ENCODE measurements around the gene CHI3L2.
"Not testable (repeated sequence)": the region's sequence is repeated elsewhere in the genome, so short reads cannot be mapped to it uniquely, and the experiment has no call there.

CHI3L2 gene

DNA sequence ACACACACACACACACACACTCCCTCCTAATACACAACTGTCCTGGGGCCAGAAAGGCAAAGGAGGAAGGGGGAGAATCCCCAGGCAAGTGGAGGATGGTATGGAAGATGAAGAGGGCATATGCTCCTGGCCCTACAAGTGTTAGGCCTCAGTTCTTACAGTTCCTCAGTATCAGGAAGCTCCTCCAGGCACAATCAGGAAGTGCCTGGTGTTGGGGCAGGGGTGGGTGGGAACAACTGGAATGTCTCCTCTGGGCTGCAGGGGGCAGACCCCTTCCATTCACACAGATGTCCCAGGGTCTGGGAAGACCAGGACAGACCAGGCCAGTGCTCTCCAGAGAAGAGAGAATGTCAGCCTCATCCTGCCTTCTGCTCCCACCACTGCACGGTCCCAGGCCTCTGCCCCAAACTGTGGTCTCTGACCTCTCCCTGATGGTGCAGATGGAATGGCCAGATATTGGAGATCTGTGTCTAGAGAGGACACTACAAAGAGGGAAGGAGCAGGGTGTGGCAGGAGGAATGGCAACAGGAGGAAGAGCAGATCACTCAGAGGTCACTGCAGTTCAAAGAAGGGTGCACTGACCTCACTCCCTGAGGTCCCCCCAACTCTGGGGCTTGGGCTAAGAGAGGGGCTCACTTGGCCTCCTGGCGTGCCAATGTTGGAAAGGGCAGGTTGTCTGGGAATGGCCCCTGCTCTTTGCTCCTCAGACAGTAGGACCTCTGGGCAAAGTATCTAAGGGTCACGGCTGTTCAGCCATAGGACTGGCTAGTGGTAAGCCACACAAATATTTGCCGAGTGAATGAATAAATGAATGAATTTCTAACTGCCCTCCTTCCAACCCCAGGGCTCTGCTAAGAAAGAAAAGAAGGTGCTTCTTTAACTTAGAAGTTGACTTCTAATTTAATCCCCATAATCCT, 24.5 kb upstream of the CHI3L2 start:
- no peak for DNase-seq

DNA sequence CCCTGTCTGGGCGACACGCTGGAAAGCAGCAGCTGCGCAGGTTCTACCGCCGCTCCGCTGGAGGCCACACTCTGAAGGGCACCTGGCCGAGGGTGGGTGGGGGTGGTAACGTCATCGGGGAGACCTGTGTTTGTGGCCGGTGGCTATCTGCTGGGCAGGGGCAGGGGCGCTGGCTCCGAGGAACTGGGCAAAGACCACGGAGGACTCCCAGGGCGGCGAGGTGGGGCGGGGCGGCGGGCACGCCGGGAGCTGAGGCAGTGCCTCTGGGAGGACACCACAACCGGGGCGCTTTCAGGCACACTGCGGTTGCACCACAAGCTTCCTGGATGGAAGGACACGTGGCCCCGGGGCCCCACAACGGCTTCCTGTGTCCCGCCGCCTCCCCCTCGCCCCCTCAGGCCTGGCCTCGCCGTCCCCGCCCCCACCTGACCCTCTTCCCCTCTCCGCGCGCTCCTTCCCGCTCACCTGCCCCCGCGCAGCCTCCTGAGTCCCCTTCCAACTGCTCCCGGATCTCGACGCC, 23.8 kb upstream of the CHI3L2 start:
- no peak for DNase-seq

DNA sequence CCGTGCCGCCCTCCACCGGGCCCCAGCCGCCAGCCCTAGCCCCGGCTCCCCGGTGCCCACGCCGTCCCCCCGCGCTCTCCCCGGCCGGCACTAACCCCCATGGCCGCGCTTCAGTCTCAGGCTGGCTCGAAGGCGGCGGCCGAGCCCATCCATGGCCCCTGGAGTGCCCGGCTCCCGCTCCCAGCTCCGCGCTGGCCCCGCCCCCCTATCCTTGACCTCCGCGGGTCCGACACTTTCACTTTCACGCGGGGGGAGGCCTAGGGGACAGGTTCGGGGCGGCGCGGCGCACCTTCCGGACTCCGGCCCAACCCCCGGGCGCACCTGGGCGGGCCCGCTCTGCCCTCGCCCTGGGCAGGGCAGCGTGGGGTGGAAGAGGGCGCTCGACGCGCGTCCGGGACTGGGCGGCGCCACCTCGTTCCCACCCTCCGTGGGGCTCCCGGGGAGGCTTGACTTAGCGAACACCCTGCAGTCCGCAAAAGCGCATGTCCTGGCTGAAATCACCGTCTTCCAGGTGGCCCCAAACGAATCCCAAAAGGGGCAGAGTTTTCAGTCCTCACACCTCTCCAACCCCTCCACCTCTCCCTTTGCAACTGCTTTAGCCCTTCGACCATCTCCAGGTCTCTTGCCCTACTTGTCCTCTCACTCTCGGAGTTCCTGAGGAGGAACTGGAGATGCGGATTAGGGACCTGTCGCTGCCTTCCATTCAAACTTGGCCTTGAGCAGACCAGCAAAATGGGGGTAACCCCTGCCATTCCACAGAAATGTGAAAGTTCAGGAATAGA, 23.1 kb upstream of the CHI3L2 start:
- DNase-seq: no peak

DNA sequence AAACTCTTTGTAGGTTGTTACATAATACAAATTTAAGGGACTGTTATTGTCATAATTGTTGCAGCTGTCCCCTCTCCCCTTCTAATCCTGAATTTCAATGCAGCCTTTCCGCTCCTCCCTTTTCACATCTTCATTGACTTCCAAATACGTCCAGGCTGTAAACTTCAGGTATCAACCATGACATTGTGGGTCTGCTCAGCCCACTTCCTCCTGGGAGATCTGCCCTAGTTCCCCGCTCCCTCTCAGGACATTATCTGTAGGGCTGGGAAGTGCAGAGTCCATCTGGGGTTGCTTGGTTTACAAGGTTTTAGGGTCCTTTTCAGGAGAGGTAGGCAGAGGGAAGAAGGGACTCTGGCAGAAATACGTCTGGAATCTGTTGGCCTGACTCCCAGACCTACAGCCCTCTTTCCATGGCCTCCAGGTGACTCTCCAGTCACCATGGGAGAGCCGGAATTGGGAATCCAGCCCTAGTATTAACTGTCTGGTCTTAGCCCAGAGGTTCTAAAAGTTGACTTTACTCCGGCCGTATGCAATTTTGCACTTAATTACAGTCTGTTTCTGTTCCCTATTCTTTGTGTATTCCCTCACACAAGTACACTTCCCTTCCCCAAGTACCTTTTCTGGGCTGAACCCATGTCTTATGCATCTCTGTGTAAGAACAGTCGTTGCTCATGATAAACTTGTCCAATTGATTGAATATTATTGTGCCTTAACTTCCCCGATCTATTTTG, 22.4 kb upstream of the CHI3L2 start:
- DNase-seq: no peak

GRCh38 chr1:111205714-111206050, 21.8 kb upstream of the CHI3L2 start:
- DNase-seq: no peak

GRCh38 chr1:111208921-111209320, 18.6 kb upstream of the CHI3L2 start:
- DNase-seq: no peak

DNA sequence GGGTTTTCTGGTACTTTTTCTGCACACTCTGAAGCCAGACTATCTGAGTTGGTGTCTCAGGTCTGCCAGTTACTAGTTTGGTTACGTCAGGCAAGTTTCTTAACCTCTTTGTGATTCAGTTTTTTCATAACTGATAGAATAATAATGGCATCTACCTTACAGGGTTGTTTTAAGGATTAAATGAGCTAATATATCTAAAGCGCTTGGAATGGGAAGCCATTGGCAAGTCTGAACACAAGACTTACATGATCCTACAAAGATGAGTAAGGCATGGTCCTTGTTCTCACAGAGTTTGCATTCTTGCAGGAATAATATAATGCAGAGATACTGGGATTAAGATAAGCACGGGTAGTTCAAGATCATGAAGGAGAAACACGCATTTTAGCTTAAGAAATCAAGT, 17.9 kb upstream of the CHI3L2 start:
- no peak for DNase-seq

DNA sequence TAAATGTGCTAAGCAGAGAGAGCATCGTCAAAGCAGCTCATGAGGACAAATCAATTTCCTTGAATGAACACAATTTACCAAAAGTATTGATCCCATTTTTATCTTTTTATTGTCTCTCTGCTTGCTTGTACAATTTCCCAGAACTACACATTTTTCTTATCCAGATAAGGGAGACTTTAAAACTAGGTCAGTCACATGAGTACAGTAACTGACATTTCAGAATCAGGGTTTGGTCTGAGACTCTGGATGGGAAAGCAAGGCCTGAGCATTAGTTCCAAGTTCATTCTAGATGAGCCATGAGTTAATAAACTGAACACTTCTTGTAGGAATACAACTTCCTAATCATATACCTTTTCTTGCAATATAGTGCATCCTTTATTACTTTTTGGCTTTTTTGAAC, 15.6 kb upstream of the CHI3L2 start:
- no peak for DNase-seq

GRCh38 chr1:111212634-111213335, 14.7 kb upstream of the CHI3L2 start:
- no peak for DNase-seq

GRCh38 chr1:111213412-111213811, 14.1 kb upstream of the CHI3L2 start:
- no peak for DNase-seq

DNA sequence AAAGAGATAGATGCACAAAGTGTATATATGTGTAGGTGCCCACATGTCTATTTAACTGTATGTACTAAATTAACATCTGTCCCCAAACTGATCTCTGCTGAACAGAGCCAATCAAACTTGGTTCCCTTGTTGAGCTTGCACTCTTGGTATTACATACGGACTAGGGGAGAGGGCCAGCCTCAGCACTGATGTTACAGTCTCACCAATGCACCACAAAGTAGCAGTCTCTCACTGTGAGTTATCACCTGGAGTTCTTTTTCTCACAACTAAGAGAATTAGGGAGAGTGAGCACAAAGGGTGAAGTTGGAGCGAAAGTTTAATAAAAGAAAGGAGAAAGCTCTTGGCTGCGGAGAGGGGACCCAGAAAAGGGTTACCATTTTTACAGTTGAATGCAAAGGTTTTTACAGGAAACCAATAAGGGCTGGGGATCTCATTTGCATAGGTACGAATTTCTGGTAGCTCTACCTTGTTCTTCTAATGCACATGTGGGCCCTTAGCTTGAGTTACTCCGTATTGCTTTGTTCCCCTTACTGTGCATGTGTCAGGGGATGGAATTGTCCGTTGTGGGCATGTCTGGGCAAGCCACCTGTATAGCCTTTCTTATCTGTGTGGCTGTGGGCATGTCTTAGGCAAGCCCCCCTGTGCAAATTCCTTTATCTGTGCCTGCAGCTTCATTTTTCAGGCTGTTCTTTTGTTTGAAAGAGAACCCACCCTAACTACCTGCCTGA, 13.3 kb upstream of the CHI3L2 start:
- DNase-seq: no peak

GRCh38 chr1:111214884-111215283, 12.6 kb upstream of the CHI3L2 start:
- DNase-seq: no peak

DNA sequence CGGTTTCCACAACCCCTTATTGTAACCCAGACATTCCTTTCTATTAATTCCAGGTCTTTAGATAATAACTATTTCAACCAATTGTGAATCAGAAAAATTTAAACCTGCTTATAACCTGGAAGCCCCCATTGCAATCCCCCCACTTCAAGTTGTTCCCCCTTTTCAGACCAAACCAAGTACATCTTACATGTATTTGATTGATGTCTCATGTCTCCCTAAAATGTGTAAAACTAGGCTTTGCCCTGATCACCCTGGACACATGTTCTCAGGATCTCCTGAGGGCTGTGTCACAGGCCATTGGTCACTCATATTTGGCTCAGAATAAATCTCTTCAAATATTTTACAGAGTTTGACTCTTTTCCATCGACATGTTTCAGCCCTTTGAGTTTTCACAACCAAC, 12.2 kb upstream of the CHI3L2 start:
- not testable (repeated sequence) for DNase-seq

- no peak for DNase-seq
These were observed 10.8 kb upstream of the CHI3L2 start for GRCh38 chr1:111216751-111217150.

- no peak for DNase-seq
These were observed 10.2 kb upstream of the CHI3L2 start for GRCh38 chr1:111217183-111217910.

- DNase-seq: no peak
These were observed 8.6 kb upstream of the CHI3L2 start for GRCh38 chr1:111218701-111219556.

GRCh38 chr1:111219557-111220286, 7.8 kb upstream of the CHI3L2 start:
- no peak for DNase-seq

DNA sequence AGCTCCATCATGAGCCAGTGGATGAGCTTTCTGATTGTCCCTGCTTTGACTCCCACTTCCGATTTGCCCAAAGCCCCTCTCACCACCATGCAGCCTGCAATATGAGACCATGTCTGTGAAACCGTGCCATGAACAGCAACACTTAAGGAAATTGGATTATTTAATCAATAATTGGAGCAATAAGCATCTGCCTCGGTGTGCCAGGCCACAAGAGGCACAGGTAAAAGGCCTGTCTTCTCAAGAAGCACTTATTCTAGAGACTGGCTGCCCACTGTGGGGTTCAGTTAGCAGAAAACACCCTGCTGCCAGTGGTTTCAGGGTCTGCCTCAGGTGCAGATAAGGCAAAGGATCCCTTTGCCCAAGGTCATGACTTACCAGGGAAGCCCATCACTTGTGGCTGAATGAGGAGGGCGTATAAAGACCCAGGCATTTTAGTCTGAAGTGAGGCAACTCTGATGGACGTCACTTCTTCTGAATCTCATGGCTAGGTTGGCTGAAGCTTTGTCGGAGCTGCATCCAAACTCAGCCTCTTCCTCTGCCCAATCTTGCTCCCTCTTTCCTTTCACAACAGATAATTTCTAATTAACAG, 7.1 kb upstream of the CHI3L2 start:
- no peak for DNase-seq

- no peak for DNase-seq
These were observed 6.3 kb upstream of the CHI3L2 start for GRCh38 chr1:111221276-111221632.
